Lung microvascular endothelial cell (primary cell): Measurements from ENCODE around the gene OSBP2. TPM values are rescaled to one million over a fixed set of nuclear protein-coding genes. Genes with fewer than 3 reads are reported as not detected.

ENCODE experiments used
- DNase-seq, 2 donors: peaks; one replicate each; pipeline versions ENCODE4 v3.0.0 to v3.0.0-alpha.2; 2010; ENCODE audit warnings: low read depth in 2 of 2
- total RNA-seq: library from RNA; depleted of rRNA; stranded (reverse); fragments of >200 nt; gene quantifications from 2 replicates; pipeline ENCODE4 v1.2.1, GENCODE V29; 2014

Gene OSBP2
- total RNA-seq, 1 donor from 2014 or later: 15.9 TPM

GRCh38 chr22:30879415-30879797 is 184.7 kb downstream of the OSBP2 start:
- no peak for DNase-seq

GRCh38 chr22:30880181-30880601 is 185.5 kb downstream of the OSBP2 start:
- no peak for DNase-seq

- no peak for DNase-seq
Measured at GRCh38 chr22:30880847-30881246, 186.2 kb downstream of the OSBP2 start.

GRCh38 chr22:30881361-30882183 is 186.9 kb downstream of the OSBP2 start:
- DNase-seq: no peak

DNA sequence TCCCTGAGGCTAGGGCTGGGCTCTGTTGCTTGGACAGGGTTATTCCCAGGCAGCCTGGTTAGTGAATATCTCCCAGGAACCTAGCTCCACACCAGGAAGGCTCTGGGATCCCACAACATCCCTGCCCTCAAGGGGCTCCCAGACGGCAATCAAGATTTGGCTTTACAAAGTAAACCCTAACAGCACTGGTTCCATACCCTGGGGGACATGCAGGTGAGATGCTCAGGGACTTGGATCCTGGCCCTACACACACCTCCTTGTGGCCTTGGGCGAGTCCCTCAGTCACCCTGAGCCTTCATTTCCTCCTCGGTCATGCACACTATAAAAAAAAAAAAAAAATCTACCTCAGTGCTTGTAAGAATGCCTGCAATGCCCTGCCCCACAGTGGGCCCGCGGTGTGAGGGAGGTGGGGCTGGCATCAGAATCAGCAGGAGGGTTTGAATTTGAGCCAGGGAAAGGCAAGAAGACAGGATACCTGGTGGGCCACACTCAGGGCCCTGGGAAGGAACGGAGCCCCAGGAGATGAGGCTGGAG is 187.6 kb downstream of the OSBP2 start:
- no peak for DNase-seq

DNA sequence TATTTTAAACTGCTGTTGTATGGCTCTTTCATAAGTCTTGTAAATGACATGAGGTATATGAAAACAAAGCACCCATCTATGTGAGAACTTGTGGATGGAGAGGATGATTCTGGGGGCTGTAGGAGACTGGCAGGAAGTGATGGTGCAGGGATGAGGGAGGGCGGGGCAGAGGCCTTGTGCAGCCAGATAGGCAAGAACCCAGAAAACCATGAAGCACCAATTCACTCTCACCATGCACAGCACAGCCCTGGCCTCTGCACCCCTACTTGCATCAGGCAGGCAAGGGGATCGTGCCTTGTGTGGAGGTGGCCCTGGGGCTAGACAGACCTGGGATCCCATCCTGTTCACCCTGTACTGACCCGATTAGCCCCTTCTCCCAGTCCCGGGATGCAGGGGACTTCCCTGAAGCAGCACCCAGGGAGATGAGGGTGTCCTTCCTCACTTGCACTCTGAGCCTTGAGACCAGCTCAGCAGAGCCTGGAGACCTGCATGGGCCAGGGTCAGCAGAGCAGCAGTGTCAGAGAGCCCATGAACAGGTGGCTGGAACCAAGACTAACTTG is 188.4 kb downstream of the OSBP2 start:
- no peak for DNase-seq

GRCh38 chr22:30883586-30884145 is 189.0 kb downstream of the OSBP2 start:
- DNase-seq: no peak

DNA sequence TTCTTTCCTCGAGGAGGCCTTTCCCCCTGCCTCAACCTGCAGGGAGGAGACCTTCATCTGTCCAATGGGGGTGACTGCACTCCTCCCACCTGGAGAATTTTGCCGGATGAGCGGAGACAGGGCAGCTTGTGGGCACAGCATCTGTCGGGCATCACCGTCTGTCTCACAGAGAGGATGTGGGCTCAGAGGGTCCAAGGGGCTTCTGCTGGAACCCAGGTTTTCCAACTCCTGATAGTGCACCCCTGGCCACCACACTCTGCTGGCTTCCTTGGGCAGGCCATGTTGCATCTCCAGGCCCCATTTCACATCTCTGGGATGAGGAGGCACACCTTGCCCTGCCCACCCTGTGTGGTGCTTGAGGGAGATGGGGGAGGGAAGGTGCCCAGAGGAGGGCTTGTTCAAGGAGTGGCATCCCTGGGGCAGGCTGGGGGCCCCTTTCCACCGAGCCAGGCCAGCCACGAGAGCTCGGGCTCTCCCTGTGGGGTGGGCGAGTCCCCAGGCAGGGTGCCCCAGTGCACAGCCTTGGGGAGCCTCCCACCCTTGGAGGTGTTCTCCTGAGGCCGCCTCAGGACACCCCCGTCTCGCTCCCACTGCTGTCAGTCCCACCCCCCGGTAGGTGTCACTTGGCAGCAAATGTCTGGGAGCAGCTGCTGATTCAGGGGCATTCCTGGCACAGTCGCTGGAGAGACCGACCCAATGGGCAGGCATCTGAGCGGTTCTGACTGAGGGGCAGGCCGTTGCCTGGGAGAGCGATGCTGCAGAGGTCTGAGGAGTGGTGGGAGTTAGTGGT is 189.7 kb downstream of the OSBP2 start:
- DNase-seq: no peak

GRCh38 chr22:30885001-30885366 is 190.3 kb downstream of the OSBP2 start:
- no peak for DNase-seq

- DNase-seq: no peak
Measured at GRCh38 chr22:30885591-30885990, 190.9 kb downstream of the OSBP2 start.

GRCh38 chr22:30887453-30887852 is 192.8 kb downstream of the OSBP2 start:
- no peak for DNase-seq

DNA sequence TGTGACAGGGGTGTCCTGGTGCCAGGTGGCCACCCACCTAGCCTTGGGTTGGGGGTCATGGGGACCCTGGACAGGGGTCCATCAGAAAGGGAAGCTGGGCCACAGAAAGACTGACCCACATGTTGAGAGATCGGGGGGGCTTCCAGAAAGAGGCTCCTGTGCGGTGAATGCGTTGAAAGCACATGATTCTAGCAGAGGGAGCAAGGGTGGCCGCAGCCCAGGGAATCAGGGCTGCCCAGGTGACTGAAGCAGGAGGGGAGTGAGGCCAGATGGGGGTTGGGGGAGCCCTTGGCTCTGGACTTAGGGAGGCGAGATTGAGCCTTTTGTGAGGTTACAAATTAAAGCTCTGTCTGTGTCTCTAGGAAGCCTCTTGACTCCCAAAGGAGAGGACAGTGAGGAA is 193.2 kb downstream of the OSBP2 start:
- no peak for DNase-seq

DNA sequence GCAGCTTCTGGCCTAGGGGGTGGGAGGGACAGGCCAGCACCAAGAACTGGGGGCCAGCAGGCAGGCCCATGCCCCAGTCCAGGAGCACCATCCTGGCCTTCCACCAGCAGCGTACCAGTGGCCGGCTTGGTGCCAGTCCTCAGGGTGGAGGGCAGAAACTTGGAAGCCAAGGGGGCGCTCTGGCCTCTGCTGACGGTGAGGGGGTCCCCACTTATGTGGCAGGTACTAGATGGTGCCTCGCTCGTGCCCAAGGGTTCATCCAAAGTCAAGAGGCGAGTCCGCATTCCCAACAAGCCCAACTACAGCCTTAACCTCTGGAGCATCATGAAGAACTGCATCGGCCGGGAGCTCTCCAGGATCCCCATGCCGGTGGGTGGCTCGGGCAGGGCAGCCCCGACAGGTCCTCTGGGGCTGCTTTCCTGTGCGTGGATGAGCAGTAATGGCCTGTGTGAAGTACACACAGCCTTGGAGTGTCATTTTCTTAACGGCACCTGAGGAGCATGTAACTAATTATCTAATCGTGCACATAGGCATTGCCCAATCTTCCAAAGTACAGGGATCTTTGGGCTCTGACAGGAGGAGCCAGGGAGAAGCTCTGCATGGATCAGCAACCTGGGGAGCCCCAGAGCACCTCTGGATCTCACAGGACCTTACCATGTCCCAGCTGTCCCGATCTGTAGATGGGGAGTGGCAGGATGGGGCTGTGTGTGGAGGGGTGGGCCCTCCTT is 194.8 kb downstream of the OSBP2 start:
- no peak for DNase-seq

GRCh38 chr22:30889996-30890480 is 195.4 kb downstream of the OSBP2 start:
- no peak for DNase-seq

- peak; percentile 50 to 61 for DNase-seq
Measured at GRCh38 chr22:30890686-30891442, 196.2 kb downstream of the OSBP2 start.

DNA sequence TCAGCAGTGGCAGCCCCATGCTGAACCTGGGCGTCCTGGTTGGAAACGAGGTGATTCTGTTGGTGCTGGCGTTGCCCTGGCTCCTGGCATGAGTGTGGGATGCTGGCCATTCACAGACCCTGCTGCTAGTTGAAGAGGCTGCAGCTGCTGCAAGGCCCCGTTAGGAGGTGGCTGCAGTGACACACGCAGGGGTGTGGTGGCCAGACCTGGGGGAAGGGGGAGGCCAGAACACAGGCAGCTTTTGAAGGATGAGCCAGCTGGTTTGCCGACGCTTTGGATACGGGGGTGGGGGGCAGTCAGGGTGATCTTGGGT is 196.7 kb downstream of the OSBP2 start:
- no peak for DNase-seq

DNA sequence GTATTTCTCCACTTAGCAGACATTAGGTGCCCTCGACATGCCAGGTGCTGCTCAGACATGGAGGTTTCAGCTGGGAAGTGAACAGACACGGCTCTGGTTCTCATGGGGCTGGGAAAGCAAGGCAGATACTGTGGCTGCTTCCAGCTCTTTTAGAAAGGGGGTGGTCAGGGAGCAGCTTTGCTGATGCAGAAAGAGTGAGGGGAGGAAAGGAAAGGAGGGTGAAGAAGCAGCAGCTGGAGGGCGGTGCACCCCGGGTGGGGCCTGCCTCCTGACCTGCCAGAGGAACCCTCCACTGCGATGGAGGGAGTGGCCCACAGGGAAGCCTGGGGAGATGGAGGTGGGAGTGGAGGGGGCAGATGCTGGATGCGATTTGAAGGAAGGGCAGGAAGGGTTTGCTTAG is 197.1 kb downstream of the OSBP2 start:
- DNase-seq: no peak

DNA sequence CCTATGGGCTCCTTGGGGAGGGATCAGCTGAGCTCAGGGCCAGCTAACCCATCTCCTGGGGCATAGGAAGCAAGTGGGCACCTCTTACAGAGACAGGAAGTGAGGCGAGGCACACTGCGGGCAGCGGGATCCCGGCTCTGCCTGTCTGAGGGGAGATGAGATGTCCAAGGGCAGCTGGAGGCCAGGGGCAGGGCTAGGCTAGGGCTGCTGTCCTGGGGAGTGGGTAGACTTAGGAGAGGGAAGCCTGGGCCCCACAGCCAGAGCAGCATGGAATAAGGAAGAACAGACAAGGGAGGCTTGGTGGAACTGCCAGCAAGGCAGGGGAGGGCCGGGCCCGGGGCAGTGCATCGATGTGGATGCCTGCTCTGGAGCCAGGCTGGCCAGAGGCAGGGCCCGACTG is 197.6 kb downstream of the OSBP2 start:
- DNase-seq: no peak

DNA sequence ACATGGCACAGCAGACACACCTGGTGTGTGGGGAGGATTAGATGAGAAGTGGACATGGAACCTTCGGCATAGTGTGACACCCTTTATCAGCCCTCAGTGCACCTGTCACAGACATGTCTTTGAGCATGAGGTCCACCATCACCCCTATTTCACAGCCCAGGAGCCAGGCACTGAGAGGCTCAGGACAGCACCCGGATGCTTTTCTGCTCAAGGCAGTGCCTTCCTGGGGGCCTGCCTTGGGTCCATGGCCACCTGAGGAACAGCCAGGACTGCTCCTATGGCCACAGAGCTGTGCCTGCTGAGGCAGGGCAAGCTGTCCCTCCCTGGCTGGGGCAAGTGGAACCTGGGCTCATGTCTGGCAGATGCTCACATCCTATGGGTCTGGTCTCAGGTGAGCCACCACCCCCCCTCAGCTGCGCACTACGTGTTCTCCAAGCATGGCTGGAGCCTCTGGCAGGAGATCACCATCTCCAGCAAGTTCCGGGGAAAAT is 198.1 kb downstream of the OSBP2 start:
- no peak for DNase-seq
